Smooth muscle cell (in vitro differentiated cells): Measurements from ENCODE around the gene TMEM176B. TPM values are rescaled to one million over a fixed set of nuclear protein-coding genes. Genes with fewer than 3 reads are reported as not detected.
A peak's percentile ranks its signal among the peaks of the same experiment; 100 is the strongest.

Experiments
- DNase-seq: peaks from one replicate; lab custom pipeline; 2025; ENCODE audit not compliant: unreplicated experiment; lab: John Stamatoyannopoulos, UW
- H2AFZ ChIP-seq: fragments of 200-600 bp; sonication (generic); 2 replicates; pipeline ENCODE4 v1.6.0; 2016; ENCODE audit warnings: antibody characterized with exemption, low read depth, mild to moderate bottlenecking
- H3F3A ChIP-seq: fragments of 200-600 bp; sonication (generic); 2 replicates; pipeline ENCODE4 v1.6.0; 2017; ENCODE audit warnings: antibody characterized with exemption, low read depth
- H3K27ac ChIP-seq: fragments of 200-600 bp; sonication (generic); 2 replicates; pipeline ENCODE4 v1.5.1; 2016; ENCODE audit warnings: low read depth, mild to moderate bottlenecking
- H3K27me3 ChIP-seq: fragments of 200-600 bp; sonication (generic); 2 replicates; pipeline ENCODE4 v1.6.1; 2016; ENCODE audit warnings: low read depth, mild to moderate bottlenecking
- H3K36me3 ChIP-seq: fragments of 200-600 bp; sonication (generic); 2 replicates; pipeline ENCODE4 v1.5.1; 2016; ENCODE audit warnings: low read depth
- H3K4me1 ChIP-seq: fragments of 200-600 bp; sonication (generic); 2 replicates; pipeline ENCODE4 v1.5.1; 2016; ENCODE audit warnings: low read depth
- H3K4me2 ChIP-seq: fragments of 200-600 bp; sonication (generic); 2 replicates; pipeline ENCODE4 v1.6.0; 2016; ENCODE audit warnings: mild to moderate bottlenecking
- H3K4me3 ChIP-seq: fragments of 200-600 bp; sonication (generic); 2 replicates; pipeline ENCODE4 v1.5.1; 2016; ENCODE audit warnings: mild to moderate bottlenecking
- H3K79me2 ChIP-seq: fragments of 200-600 bp; sonication (generic); 2 replicates; pipeline ENCODE4 v1.6.0; 2016; ENCODE audit warnings: low read depth, mild to moderate bottlenecking
- H3K9ac ChIP-seq: fragments of 200-600 bp; sonication (generic); 2 replicates; pipeline ENCODE4 v1.6.0; 2016; ENCODE audit warnings: low read depth
- H3K9me3 ChIP-seq: fragments of 200-600 bp; sonication (generic); replicated peaks from 2 replicates; pipeline ENCODE4 v1.5.1; 2016; ENCODE audit warnings: low read depth
- H4K20me1 ChIP-seq: fragments of 200-600 bp; sonication (generic); 2 replicates; pipeline ENCODE4 v1.6.0; 2016; ENCODE audit warnings: low read depth
- CTCF ChIP-seq: fragments of 200-600 bp; sonication (generic); IDR thresholded peaks from 2 replicates; pipeline ENCODE4 v1.5.1; 2017; ENCODE audit warnings: borderline replicate concordance, mild to moderate bottlenecking, antibody characterized with exemption; ENCODE audit not compliant: insufficient read depth, poor library complexity, severe bottlenecking
- WGBS: methylation state at CpG from one replicate; pipeline ENCODE4 v1.1.7; 2016; ENCODE audit warnings: low lambda C conversion rate; 5-methylcytosine and 5-hydroxymethylcytosine counted together
- polyA plus RNA-seq: library from polyadenylated mRNA; unstranded; fragments of >200 nt; fragmentation: Nextera tagmentation; extraction: Ambion mirVana; gene quantifications from 2 replicates; pipeline ENCODE4 v1.2.1, GENCODE V29; 2016
- total RNA-seq: library from RNA; depleted of rRNA; stranded (reverse); fragments of >200 nt; gene quantifications from 2 replicates; pipeline ENCODE4 v1.2.3, GENCODE V29; 2014

Gene TMEM176B
- total and polyA plus RNA-seq, 2 experiments from 2014 or later, result 52.8 to 108 TPM

DNA sequence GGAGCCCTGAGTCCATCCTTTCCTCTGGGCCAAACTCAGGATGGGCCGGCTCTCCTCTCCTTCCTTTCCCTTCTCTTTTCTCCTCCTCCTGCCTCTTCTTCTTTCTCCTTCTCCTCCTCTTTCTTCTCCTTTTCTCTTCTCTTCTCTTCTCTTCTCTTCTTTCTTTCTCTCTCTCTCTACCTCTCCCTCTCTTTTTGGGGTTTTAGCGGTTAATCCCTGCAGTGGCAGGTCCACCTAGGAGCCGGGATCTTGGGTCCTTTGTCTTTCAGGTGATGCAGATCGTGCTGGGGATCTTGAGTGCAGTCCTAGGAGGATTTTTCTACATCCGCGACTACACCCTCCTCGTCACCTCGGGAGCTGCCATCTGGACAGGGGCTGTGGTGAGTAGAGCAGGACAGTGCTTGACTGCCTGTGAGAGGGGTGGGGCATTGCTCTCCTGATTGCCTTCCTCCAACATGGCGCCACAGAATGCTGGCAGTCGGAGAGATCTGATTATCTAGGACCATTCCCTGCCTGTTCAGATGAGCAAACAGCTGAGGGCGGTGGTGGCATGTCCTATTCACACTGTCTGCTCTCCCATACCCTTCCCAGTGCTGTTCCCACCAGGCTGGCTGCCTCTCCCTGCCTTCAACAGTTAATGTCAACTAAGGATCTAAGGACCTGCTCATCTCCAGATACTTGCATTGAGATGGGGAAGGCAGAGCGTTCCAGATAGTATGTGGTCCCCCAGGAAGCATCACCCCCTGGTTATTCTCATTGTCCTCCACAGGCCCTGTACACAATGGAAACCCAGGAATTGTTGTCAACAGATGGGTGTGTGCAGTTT is 2.0 kb upstream of the TMEM176B start:
- WGBS, result 94% methylated on average over 12 of the region's 12 CpGs

DNA sequence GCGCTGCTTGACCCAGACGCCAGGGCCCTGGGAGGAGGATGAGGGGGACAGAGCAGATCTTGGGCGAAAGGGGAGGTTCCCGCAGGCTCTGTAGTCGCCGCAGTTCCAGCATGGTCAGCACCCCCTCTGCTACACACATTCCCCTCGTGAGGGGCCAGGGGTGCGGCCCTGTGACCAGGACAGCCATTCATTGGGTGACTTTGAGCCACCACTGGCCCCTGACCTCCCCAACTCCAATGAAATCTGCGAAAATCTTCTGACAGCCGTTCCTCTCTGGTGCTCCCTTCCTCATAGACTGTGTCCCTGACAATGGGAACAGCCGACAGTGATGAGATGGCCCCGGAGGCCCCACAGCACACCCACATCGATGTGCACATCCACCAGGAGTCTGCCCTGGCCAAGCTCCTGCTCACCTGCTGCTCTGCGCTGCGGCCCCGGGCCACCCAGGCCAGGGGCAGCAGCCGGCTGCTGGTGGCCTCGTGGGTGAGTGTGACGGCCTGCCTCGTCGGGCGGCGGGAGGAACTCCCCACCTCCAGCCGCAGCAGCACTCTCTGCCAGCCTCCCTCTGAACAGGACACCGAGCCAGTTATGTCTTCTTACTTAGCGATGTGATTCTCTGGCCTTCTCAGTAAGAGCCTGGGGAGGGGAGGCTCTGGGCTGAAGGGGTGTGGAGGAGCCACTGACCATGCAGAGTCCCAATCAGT is 1.2 kb upstream of the TMEM176B start:
- H3K4me2 ChIP-seq, result peak overlapping the region; percentile 93
- peak overlapping the region; percentile 62 for H3K4me3 ChIP-seq
- DNase-seq, result no peak
- no peaks in the 10 kb centered on the region for H3K4me1 ChIP-seq
- no peaks in the 10 kb centered on the region for H3K9me3 ChIP-seq
- H3K27me3 ChIP-seq, result peaks cover 43% of the 10 kb centered on the region
- H3K36me3 ChIP-seq, result no peaks in the 10 kb centered on the region
- H3K27ac ChIP-seq, result no peak overlapping the region
- no peaks in the 10 kb centered on the region for H4K20me1 ChIP-seq
- WGBS, result 67% methylated on average over 25 of the region's 26 CpGs
- H2AFZ ChIP-seq, result peak overlapping the region; percentile 66
- H3K79me2 ChIP-seq, result no peaks in the 10 kb centered on the region
- no peak for TF ChIP-seq CTCF
- H3K9ac ChIP-seq, result no peak overlapping the region
- no peaks in the 10 kb centered on the region for H3F3A ChIP-seq

More for the DNA sequence above, 2.0 kb upstream of the TMEM176B start:
- DNase-seq, result no peak
- TF ChIP-seq CTCF, result no peak
- Histone ChIP-seq H3K4me2 (peak overlapping the region; percentile 93), H3K79me2 (no peaks in the 10 kb centered on the region), H3K4me3 (no peak overlapping the region), H3K36me3 (no peaks in the 10 kb centered on the region), H3F3A (no peaks in the 10 kb centered on the region), H3K27ac (no peak overlapping the region), H3K9me3 (no peaks in the 10 kb centered on the region), H2AFZ (no peak overlapping the region), H3K9ac (no peak overlapping the region), H3K4me1 (no peaks in the 10 kb centered on the region), H3K27me3 (peaks cover 40% of the 10 kb centered on the region), H4K20me1 (no peaks in the 10 kb centered on the region)

DNA sequence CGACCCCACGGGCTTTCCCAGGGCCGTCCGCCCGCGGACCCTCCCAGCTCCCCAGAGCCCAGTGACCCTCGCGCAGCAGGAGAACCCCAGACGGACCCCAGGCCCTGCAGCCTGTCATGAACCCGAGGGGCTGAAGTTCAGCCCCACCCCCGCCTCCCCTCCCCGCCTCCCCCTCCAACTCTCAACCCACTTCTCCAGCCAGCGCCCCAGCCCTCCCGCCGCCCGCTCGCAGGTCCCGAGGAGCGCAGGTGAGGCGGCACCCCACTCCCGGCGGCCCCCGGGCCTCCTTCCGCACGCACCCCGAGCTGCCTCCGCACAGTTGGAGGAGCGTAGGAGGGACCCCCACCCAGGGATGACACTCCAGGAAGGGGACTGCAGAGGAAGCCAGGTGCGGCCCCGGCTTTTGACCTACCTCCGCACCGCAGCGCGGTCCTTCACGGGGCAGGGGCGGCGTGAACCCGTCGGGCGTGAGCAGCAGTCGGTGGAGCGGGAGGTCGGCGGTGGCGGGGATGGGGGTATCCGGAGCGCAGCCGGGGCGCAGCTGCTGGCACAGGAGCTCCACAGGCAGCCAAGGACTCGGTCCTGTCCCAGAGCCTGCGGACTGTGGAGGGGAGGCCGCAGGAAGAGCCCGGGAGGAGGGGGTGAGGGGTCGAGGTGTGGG is 547 bp upstream of the TMEM176B start, which contains the start of gene TMEM176A:
TMEM176A (plus strand) TSS at position 189 of the 661 bp plus-strand sequence. CDS start 782 bp downstream, outside the sequence.
- 24% methylated on average over 34 of the region's 54 CpGs for WGBS
- H3K27me3 ChIP-seq, result peaks cover 49% of the 10 kb centered on the region
- no peaks in the 10 kb centered on the region for H4K20me1 ChIP-seq
- no peaks in the 10 kb centered on the region for H3K79me2 ChIP-seq
- no peaks in the 10 kb centered on the region for H3K4me1 ChIP-seq
- no peak within 1 kb of the TSS for H3K27ac ChIP-seq
- no peaks in the 10 kb centered on the region for H3K9me3 ChIP-seq
- no peaks in the 10 kb centered on the region for H3F3A ChIP-seq
- peak within 1 kb of the TSS; percentile 93 for H3K4me2 ChIP-seq
- peak within 1 kb of the TSS; percentile 66 for H2AFZ ChIP-seq
- H3K36me3 ChIP-seq, result no peaks in the 10 kb centered on the region
- peak within 1 kb of the TSS; percentile 62 for H3K4me3 ChIP-seq
- no peak for TF ChIP-seq CTCF
- no peak for DNase-seq
- no peak within 1 kb of the TSS for H3K9ac ChIP-seq
